Effector CD4-positive, alpha-beta T cell (primary cell): Measurements from ENCODE around the gene BMF.
A peak's percentile ranks its signal among the peaks of the same experiment; 100 is the strongest.
"Not testable (repeated sequence)": the region's sequence is repeated elsewhere in the genome, so short reads cannot be mapped to it uniquely, and the experiment has no call there.

ENCODE experiments used
- DNase-seq: peaks from one replicate; pipeline ENCODE4 v3.0.0-alpha.2; 2020

The BMF gene

GRCh38 chr15:40128766-40129660 is 20.3 kb upstream of the BMF start:
- no peak for DNase-seq

- no peak for DNase-seq
These were observed 17.3 kb upstream of the BMF start for GRCh38 chr15:40125950-40126349.

- DNase-seq, result not testable (repeated sequence)
These were observed 16.2 kb upstream of the BMF start for GRCh38 chr15:40124807-40125285.

- DNase-seq, result not testable (repeated sequence)
These were observed 15.7 kb upstream of the BMF start for GRCh38 chr15:40124333-40124732.

- not testable (repeated sequence) for DNase-seq
These were observed 15.2 kb upstream of the BMF start for GRCh38 chr15:40123863-40124262.

GRCh38 chr15:40122989-40123388 is 14.3 kb upstream of the BMF start:
- not testable (repeated sequence) for DNase-seq

- no peak for DNase-seq
These were observed 13.4 kb upstream of the BMF start for GRCh38 chr15:40121911-40122638.

GRCh38 chr15:40118473-40118872 is 9.8 kb upstream of the BMF start:
- no peak for DNase-seq

- DNase-seq, result no peak
These were observed 7.0 kb upstream of the BMF start for GRCh38 chr15:40115670-40116093.

GRCh38 chr15:40115106-40115505 is 6.4 kb upstream of the BMF start:
- DNase-seq, result not testable (repeated sequence)

- no peak for DNase-seq
These were observed 5.5 kb upstream of the BMF start for GRCh38 chr15:40114218-40114617.

- no peak for DNase-seq
These were observed 4.1 kb upstream of the BMF start for GRCh38 chr15:40112789-40113188.

- DNase-seq, result no peak
These were observed 3.2 kb upstream of the BMF start for GRCh38 chr15:40111888-40112287.

GRCh38 chr15:40110866-40111550 is 2.3 kb upstream of the BMF start:
- no peak for DNase-seq

GRCh38 chr15:40108061-40108854 is 421 bp downstream of the BMF start:
- DNase-seq, result no peak

GRCh38 chr15:40106203-40107161 is 2.2 kb downstream of the BMF start:
- no peak for DNase-seq

- DNase-seq, result no peak
These were observed 3.0 kb downstream of the BMF start for GRCh38 chr15:40105517-40106202.

- DNase-seq, result peak; percentile 70
These were observed 3.7 kb downstream of the BMF start for GRCh38 chr15:40104865-40105516.

GRCh38 chr15:40104296-40104864 is 4.3 kb downstream of the BMF start:
- no peak for DNase-seq

GRCh38 chr15:40103864-40104271 is 4.8 kb downstream of the BMF start:
- DNase-seq, result no peak
